ENCODE measurements around the gene GARRE1. TPM values are rescaled to one million over a fixed set of nuclear protein-coding genes. Genes with fewer than 3 reads are reported as not detected.

GARRE1 gene
- total RNA-seq, 6 experiments from 2014 or later = 8.1 to 19.4 (median 9.5) TPM

GRCh38 chr19:34230820-34231219 lies 23.5 kb upstream of the GARRE1 start:
- intact Hi-C loops (cut with DNase I) = no loop called here

GRCh38 chr19:34231439-34231838 lies 22.9 kb upstream of the GARRE1 start:
- Histone ChIP-seq H3K4me3 (no peak overlapping the region), H3K36me3 (peaks cover 3 to 22% (median 8%) of the 10 kb centered on the region in 4 donors), H3K27me3 (no peaks in the 10 kb centered on the region), H3K4me1 (no peaks in the 10 kb centered on the region), H3K27ac (no peak overlapping the region), H3K9me3 (no peaks in the 10 kb centered on the region)
- TF ChIP-seq POLR2A (IDR thresholded peaks at IDR 0.05) (no peak), CTCF (IDR thresholded peaks at IDR 0.05) (no peak)
- 83% methylated on average over 1 of the region's 4 CpGs for WGBS (ENCODE audit: insufficient coverage, low coverage, low lambda C conversion rate, missing lambda C conversion rate)
- intact Hi-C loops (cut with DNase I) = no loop called here
- ATAC-seq (no peak), DNase-seq (no peak)

More at GRCh38 chr19:34230820-34231219, 23.5 kb upstream of the GARRE1 start:
- no peaks in the 10 kb centered on the region for H3K4me1 ChIP-seq
- no peaks in the 10 kb centered on the region for H3K9me3 ChIP-seq
- DNase-seq (no peak), ATAC-seq (no peak)
- no peak overlapping the region for H3K4me3 ChIP-seq
- no CpG with 5 or more reads among the region's 10 CpGs for WGBS (ENCODE audit: insufficient coverage, low coverage, low lambda C conversion rate, missing lambda C conversion rate)
- peaks cover 3 to 28% (median 8%) of the 10 kb centered on the region in 4 donors for H3K36me3 ChIP-seq
- H3K27me3 ChIP-seq = no peaks in the 10 kb centered on the region
- TF ChIP-seq POLR2A (IDR thresholded peaks at IDR 0.05) (no peak), CTCF (IDR thresholded peaks at IDR 0.05) (no peak)
- H3K27ac ChIP-seq = no peak overlapping the region

GRCh38 chr19:34232566-34233481 lies 21.5 kb upstream of the GARRE1 start:
- ATAC-seq = peak in 3 of 4 donors; percentile 12 to 61 (median 44)
- 56% methylated on average over 11 of the region's 11 CpGs for WGBS (ENCODE audit: insufficient coverage, low coverage, low lambda C conversion rate, missing lambda C conversion rate)
- peak in 1 of 3 donors; percentile 49 for DNase-seq
- H3K27me3 ChIP-seq = no peaks in the 10 kb centered on the region
- no peaks in the 10 kb centered on the region for H3K4me1 ChIP-seq
- intact Hi-C loops (cut with DNase I) = no loop called here
- H3K9me3 ChIP-seq = no peaks in the 10 kb centered on the region
- H3K4me3 ChIP-seq = no peak overlapping the region
- H3K36me3 ChIP-seq = peaks cover 3 to 20% (median 8%) of the 10 kb centered on the region in 4 donors
- no peak overlapping the region for H3K27ac ChIP-seq
- TF ChIP-seq CTCF (IDR thresholded peaks at IDR 0.05) (no peak), POLR2A (IDR thresholded peaks at IDR 0.05) (no peak)

- H3K9me3 ChIP-seq = no peaks in the 10 kb centered on the region
- TF ChIP-seq CTCF (IDR thresholded peaks at IDR 0.05) (no peak), POLR2A (IDR thresholded peaks at IDR 0.05) (no peak)
- H3K4me3 ChIP-seq = no peak overlapping the region
- no peaks in the 10 kb centered on the region for H3K4me1 ChIP-seq
- no peaks in the 10 kb centered on the region for H3K27me3 ChIP-seq
- H3K27ac ChIP-seq = no peak overlapping the region
- intact Hi-C loops (cut with DNase I) = no loop called here
- no peaks in the 10 kb centered on the region for H3K36me3 ChIP-seq
- WGBS (ENCODE audit: insufficient coverage, low coverage, low lambda C conversion rate, missing lambda C conversion rate) = 96% methylated on average over 2 of the region's 2 CpGs
- DNase-seq (no peak), ATAC-seq (no peak)
Measured at GRCh38 chr19:34235425-34235940, 18.9 kb upstream of the GARRE1 start.

All from right lobe of liver (tissue), 6 donors.